ENCODE data around the gene MAPK8IP1.

The MAPK8IP1 gene

DNA sequence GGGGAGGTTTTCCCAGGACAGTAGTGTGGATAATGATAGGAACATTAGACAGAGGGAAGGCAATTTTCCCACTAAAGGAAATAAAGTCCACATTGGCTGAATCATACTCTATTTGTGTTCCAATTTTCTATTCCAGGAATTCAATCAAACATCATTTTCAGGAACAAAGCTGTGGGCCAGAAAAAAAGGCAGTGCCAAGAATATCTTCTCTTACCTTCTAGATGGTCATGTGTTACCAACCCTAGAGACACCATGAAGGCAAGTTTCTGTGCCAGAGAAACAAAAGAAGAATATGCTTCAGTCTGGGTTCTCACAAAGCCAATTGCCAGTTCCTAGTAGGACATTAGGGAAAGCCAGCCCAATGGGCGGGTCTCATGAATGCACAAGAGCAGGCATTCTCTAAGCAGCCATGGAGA, 64.5 kb downstream of the MAPK8IP1 start:
- no peak for DNase-seq
